Ishikawa (cell line): ENCODE results near the gene ENOX2.

Source experiments
- MAX ChIP-seq: IDR thresholded peaks from 2 replicates; pipeline ENCODE4 v1.6.1; 2012
- RAD21 ChIP-seq: IDR thresholded peaks from 2 replicates; pipeline ENCODE4 v1.6.1; 2012; ENCODE audit warnings: low read depth
- YY1 ChIP-seq: IDR thresholded peaks from 2 replicates; pipeline ENCODE4 v1.6.1; 2012; ENCODE audit warnings: low read depth

GRCh38 chrX:130741584-130741983, 161.4 kb downstream of the ENOX2 start:
- TF ChIP-seq RAD21 (no peak), MAX (no peak), YY1 (no peak)
